Glomerular visceral epithelial cell (primary cell): ENCODE results near the gene MGMT.

Source experiments
- DNase-seq: peaks from one replicate; pipeline ENCODE4 v3.0.0-alpha.2; 2016; ENCODE audit errors: extremely low spot score

MGMT gene

GRCh38 chr10:129709101-129709500 is 242.1 kb downstream of the MGMT start:
- DNase-seq: no peak

DNA sequence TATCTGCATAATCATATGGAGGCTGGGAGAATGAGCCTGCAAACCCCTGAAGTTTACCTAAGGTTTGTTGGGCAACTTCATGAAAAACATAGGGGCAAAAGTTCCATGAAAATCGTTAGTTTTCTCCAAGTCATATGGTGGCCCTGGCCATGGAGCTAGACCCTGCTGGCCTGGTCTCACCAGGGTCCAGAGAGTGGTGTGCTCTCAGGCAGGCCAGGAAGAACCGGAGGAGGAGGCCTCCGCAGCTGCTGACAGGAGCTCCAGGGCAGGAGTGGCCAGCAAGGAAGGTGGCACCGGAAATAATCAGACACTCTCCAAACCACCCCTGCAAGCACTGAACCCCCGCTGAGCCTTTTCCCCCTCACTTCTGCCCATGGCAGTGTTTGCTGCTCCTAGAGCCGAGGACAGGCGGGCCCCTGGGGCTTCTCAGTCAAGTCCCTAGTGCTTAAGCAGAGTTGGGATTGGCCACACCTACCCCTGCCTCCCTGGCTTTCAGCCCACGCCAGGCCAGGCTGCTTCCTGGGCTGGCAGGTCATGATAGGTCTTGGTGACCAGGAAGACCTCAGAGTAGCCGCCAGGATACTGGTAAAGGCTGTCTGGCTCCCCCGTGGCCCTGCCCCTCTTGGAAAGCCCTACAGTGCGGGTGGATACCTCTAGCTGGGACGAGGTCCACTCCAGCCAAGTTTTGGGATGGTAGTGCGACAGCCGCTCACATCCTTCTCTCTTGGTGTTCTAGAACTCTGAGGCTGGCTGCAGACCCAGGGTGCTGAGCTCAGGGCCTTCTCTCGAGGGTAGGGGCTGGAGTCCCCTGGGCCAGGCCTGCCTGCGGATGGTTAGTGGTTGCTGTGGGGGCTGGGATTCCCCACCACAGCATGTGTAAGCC is 242.8 kb downstream of the MGMT start:
- no peak for DNase-seq

- no peak for DNase-seq
These were observed 243.4 kb downstream of the MGMT start for GRCh38 chr10:129710510-129710847.

DNA sequence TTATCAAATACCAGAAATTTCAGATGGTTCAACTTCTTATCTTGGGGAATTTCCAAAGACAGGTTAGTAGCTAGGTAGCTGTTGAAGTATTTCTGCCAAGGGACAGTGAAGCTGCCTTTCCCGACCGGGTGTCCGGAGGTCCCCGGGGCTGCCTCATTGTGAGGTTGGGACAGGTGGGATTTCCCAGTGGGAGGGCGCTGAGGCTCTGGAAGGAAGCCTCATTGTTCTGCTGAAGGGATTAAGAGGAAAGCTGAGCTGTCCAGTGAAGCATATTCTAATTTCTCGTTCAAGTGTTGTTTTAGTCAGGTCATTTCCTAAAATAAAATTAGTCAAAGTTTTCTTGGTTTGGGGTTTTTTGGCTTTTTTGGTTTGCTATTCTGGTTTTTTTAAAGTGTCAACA is 244.2 kb downstream of the MGMT start:
- no peak for DNase-seq

GRCh38 chr10:129712000-129712399 is 245.0 kb downstream of the MGMT start:
- no peak for DNase-seq

DNA sequence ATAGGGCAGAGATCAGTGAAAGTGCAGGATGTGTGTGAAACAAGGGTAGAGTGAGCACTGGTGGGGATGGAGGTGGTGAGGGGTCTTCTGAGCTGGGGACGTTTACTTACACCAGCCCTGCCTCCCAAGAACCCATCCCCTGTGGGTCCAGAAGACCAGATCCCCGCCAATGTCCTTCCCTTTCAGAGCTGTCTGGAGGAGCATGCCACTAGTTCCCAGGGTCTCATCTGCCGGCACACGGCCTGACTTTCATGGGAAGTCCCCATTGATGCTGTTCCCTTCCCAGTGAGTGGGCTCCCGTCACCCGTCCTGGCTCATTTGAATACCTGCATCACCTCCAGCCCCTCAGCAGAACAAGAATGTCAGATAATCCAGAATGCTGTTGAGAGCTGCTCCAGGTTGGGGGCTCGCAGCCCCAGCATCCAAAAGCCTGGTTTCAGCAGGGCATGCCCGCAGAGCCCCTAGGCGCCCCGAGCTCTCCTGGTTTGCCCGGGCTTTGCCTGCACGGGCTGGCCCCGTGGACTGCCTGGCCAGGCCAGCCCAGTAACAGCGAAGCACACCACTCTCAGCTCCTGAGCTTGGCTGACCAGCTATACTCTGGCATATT is 246.7 kb downstream of the MGMT start:
- no peak for DNase-seq

DNA sequence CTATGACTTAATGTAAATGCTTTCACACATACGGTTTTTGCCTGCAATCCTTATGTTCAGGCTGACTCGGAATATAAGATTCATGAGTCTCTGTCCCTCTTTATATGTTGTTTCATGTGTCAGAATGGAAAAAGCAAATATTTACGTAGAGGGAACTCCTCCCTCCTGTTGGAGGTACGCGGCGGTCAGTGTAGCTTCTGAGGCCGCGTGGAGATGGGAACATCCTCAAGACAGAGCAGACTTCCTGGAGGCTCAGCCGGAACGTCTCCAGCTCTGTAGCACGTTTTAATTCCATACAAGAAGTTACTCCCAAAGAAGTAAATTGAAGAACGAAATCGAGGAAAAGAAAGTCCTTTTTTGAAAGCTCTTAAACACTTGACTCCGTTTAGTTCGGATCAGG is 248.8 kb downstream of the MGMT start:
- DNase-seq: no peak

DNA sequence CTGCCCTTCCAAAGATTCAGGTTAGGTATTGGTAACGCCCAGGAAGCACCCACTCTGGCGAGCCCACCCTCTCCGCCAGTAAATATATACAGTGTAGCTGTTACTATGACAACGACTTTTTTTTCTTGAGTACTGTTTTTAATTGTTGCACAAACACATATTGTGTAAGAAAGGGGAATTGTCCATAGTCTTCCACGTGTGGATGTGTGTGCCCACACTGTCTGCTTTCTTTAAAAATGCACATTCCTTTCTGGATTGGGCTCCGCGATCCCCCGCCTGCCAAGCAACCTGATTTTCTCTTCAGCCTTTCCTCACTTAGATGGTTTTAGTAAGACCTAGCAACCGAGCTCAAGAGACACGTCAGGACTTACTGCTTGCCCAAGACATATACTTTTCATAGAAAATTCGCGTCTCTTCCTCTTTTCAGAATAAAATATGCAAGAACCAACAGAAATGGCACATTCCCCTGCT is 249.2 kb downstream of the MGMT start:
- DNase-seq: no peak

DNA sequence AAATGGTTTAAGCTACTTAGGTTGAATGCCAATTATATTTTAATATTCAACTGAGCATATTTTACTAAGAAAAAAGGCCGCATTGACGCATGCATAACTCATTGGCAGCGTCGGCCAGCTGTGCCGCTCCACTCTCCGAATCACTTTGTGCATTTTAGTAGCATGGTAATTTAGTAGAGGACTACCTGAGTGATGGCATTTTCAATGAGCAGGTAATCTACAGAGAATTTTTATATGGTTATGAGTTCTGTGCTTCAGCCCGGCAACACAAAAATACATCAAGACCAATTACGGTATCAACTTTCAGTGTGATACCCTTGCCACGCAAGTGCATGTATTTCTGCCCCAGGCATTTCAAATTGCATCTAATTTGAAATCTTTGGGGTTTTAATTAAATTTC is 249.8 kb downstream of the MGMT start:
- no peak for DNase-seq

DNA sequence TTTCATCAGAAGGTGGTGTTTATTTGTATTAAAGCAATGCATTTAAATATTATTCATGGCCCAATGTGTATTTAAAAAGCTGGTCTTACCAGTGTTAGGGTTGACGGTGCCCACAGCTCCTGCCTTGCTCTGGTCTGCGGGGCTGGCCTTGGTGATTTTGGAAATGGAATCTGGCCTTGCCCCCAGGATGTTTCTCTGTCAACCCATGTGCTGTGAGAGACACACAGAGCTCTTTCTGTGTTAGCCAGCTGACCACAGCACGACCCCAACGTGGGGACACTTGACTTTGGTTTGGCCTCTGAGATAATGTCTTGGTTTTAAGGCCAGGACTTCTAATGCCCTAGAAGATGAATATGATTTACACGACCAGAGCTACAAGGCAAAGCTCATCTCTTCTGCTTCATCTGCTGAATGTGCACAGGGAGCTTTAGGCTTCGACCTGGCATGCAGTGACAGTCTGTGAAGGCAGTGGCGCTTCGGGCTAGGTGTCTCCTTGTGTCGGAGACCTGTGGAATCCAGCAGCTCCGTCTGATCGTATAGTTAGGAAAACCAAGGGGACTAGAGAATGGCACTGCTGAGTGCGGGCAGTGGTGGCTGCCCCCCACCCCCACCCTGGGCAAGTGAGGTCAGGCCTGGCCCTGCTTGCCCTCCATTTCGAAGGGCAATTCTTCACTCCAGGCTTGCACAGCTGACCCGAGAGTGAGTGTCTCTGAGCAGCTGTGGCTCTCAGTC is 250.9 kb downstream of the MGMT start:
- no peak for DNase-seq

- no peak for DNase-seq
These were observed 251.7 kb downstream of the MGMT start for GRCh38 chr10:129718548-129719414.

- no peak for DNase-seq
These were observed 252.3 kb downstream of the MGMT start for GRCh38 chr10:129719415-129719739.

DNA sequence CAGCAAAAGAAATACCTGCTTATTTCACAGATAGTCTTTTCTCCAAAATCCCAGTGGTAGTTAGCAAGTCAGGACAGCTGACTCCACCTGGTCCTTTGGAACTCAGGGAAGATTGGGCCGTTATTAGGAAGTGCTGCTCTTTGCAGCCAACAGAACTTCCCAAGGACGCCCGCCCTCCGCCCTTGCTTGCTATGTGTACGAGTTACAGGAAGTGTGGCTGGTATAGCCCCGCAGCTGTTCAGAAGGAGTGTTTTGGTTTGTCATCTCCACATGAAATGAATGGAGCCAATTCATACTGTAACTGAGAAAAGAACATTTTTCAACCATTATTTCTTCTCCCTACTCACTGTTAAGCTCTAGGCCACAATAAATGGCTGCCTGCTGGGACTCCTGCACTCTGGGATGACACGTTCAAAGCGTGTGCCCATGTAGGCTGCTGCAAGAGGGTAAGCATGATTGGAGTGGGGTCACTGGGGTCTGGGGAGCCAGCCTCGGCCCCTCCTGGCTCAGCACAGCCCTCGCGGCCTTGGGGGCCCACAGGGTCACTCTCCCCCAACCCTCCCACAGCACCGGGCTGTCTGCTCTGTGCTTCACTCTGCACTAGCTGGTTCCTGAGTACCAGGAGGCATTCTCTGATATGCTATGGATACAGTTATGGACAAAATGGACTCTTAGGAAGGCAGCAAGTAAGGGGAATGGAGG is 253.0 kb downstream of the MGMT start:
- no peak for DNase-seq

DNA sequence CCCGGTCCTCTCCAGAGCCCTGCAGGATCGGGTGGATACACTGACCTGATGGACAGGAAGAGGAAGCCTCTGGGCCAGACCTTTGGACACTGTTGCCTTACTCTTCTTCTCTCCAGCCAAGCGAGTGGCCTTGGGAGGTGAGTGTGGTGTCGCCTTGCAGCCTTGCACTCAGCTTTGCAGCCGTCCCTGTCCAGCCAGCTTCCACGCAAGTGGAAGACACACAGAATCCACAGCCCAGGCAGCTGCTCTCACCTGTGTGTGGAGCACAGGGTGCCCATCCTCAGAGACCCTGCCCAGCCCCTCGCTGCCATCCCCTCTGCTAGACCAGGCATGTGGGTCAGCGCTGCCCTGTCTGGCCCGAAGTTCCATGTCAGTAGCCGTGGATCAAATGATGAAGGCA is 258.0 kb downstream of the MGMT start:
- DNase-seq: no peak

DNA sequence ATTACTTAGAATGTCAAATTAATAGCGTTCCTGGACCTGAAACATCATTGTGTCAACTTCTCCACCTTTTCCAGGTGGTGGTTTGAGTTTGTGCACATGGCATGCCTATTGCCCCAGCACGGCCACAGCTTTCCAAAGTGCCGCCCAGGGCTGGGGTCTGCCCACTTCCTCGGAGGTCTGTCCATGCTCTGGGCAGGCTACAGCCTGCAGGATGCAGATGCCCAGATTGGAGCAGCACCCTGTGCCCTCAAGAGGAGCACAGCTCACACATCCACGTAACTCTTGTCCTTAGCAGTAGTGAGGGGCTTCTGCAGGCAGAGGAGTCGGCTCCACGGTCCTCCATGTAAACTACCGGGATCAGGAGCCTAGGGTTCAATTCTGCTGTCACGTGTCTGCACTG is 258.4 kb downstream of the MGMT start:
- no peak for DNase-seq

DNA sequence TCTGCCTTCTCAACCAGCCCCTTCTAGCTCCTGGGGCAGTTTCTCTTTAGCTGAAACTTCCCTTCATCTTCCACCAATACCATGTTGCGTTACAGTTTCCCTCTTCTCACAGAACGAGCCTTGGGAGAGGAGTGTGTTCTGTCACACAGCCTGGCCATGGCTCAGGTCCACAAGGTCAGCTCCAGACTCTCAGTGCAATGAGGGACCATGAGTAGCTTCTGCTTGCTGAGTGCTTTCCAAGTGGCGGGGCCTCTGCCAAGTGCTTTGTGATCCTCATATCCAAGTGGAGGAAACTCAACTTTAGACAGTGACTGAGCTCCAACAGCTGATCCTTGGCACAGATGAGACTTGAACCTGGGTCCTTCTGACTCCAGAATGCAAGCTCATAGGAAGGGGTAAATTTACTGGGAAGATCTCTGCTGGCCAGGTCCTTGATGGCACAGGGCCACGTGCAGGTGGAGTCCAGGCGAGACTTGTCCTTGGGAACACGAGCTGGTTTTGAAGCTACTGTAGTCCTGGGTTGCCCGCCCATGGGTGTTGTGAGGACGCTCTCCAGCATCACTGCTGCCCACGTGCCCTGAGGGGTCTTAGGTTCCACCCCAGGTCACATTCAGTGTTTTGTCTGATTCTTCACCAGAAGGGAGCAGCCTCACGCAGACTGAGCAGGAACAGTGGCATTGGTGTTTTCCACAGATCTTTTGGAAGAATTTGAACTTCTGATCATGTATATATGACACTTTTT is 259.0 kb downstream of the MGMT start:
- DNase-seq: no peak

DNA sequence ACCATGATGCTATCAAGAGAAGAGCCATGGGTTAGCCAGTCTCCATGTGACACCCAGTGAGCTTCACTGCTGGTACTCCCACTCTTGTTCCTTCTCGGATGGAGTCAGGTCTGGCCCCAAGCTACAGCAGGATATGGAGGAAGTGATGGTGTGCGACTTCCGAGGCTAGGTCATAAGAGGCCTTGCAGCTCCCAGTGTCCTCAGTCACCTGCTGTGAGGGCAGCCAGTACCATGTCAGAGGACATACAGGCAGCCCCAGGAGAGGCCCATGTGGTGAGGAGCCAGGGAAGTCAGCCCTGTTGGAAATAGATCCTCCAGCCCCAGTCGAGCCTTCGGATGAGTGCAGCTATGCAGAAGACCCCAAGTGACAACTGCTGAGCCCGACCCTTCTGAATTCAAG is 260.0 kb downstream of the MGMT start:
- DNase-seq: no peak

- DNase-seq: no peak
These were observed 260.5 kb downstream of the MGMT start for GRCh38 chr10:129727495-129727894.

- DNase-seq: no peak
These were observed 261.3 kb downstream of the MGMT start for GRCh38 chr10:129728246-129728820.
